GM12878 (cell line): ENCODE measurements around the gene NKX1-2.

Experiments
- POLR2A ChIP-seq: IDR thresholded peaks from 2 replicates; pipeline ENCODE4 v1.6.1; 2011; ENCODE audit warnings: low read depth, mild to moderate bottlenecking, low read length
- RB1 ChIP-seq: fragments of 450-650 bp; formaldehyde crosslinking; IDR thresholded peaks from 2 replicates; pipeline ENCODE4 v1.6.1; 2017; ENCODE audit warnings: mild to moderate bottlenecking, borderline replicate concordance
- SIN3A ChIP-seq: IDR thresholded peaks from 2 replicates; pipeline ENCODE4 v1.6.1; 2012; ENCODE audit warnings: low read depth, low read length, improper control_type of control experiment
- TCF7 ChIP-seq: IDR thresholded peaks from 2 replicates; pipeline ENCODE4 v1.6.1; 2014; ENCODE audit warnings: antibody characterized with exemption, borderline replicate concordance
- ZSCAN29 ChIP-seq: fragments of 450-650 bp; IDR thresholded peaks from 2 replicates; pipeline ENCODE4 v1.6.1; 2017; ENCODE audit warnings: mild to moderate bottlenecking, moderate library complexity
- TF ChIP-seq, protein P1 (sequence below), 3 experiments: IDR thresholded peaks in 2 of 3; conservative IDR thresholded peaks in 1 of 3; 2 replicates each; pipeline ENCODE4 v1.5.1; 2011; ENCODE audit warnings: low read depth in 3 of 3, low read length in 3 of 3, mild to moderate bottlenecking in 3 of 3, control low read depth in 2 of 3, moderate library complexity in 2 of 3, inconsistent platforms in 1 of 3, mixed read lengths in 1 of 3; ENCODE audit not compliant: control insufficient read depth in 2 of 3, insufficient read depth in 1 of 3; ENCODE audit errors: extremely low read depth in 1 of 3

GRCh38 chr10:124446830-124447750 is 2.7 kb downstream of the NKX1-2 start:
- TF ChIP-seq SIN3A (no peak), POLR2A (no peak), TCF7 (no peak), ZSCAN29 (no peak), RB1 (no peak)
- TF ChIP-seq, protein P1, sequence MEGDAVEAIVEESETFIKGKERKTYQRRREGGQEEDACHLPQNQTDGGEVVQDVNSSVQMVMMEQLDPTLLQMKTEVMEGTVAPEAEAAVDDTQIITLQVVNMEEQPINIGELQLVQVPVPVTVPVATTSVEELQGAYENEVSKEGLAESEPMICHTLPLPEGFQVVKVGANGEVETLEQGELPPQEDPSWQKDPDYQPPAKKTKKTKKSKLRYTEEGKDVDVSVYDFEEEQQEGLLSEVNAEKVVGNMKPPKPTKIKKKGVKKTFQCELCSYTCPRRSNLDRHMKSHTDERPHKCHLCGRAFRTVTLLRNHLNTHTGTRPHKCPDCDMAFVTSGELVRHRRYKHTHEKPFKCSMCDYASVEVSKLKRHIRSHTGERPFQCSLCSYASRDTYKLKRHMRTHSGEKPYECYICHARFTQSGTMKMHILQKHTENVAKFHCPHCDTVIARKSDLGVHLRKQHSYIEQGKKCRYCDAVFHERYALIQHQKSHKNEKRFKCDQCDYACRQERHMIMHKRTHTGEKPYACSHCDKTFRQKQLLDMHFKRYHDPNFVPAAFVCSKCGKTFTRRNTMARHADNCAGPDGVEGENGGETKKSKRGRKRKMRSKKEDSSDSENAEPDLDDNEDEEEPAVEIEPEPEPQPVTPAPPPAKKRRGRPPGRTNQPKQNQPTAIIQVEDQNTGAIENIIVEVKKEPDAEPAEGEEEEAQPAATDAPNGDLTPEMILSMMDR (IDR thresholded peaks at IDR 0.05 in 2 of 3, conservative IDR thresholded peaks at IDR 0.05 in 1 of 3; ENCODE audit: control insufficient read depth in 2 of 3, extremely low read depth in 1 of 3, insufficient read depth in 1 of 3, low read depth in 3 of 3, low read length in 3 of 3): no peak
